Inflammatory macrophage treated with lipopolysaccharide for 4 hours (primary cell): ENCODE measurements around the gene GFOD2.

Experiments
- DNase-seq: peaks from one replicate; pipeline ENCODE4 v3.0.0-alpha.2; 2020

The GFOD2 gene

DNA sequence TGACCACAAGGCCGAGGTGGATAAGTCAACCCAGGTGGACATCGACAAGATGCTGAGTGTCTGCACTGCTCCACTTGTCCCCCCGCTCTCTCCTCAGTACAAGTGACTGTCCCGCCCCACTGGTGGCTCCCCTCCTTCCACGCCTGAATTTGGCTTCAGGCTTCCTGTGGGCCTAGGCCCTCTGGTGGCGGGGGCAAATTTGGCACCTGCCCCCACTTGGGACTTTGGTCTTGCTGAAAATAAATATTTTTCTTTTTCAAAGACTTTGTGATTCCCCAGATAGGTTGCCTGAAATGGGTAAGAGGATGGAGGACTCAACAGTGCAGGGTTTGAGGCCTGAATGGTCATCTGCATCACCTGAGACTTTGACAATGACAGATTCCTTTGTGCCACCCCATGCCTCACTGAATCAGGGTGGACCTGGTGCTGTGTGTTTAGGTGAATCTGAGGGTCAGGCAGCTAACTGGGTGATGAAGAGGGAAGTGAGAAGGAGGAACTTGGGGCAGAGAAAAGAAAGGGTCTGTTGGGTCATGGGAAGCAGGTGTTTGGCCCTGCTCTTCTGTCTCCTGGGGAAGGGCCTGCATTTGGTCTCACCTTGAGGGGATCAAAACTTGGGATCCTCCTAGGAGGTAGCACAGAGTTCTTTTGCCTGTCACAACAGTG, 50.5 kb downstream of the GFOD2 start:
- DNase-seq = no peak

DNA sequence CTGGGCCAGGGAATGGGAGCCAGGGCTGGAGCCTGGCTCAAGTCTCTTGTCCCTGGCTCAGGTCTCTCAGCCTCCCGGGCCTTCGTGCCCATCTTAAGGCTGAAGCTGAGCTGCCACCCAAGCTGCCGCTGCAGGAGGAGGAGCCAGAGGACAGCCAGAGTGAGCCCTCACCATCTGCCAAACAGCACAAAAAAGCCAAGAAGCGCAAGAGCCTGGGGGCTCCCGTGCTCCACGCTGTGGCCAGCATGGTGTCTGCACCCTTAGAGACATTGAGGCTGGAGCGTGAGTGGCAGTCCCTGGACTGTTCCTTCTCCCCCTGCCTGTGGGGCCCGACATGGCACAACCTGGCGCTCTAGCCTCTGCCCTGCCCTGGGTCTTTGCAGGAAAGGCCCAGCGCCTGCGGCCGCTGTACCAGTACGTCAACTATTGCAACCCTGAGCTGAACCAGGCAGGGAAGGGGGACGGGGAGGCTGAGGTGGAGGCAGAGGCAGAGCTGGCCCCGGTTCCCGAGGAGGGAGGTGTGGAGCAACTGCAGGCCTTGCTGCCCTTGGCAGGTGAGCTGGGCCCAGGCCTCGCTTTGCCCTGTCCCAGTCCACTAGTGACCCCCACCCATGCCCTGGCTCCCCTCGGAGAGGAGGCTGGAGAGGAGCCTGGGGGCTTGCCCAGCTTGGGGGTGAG, 51.2 kb downstream of the GFOD2 start:
- DNase-seq = peak; percentile 87

DNA sequence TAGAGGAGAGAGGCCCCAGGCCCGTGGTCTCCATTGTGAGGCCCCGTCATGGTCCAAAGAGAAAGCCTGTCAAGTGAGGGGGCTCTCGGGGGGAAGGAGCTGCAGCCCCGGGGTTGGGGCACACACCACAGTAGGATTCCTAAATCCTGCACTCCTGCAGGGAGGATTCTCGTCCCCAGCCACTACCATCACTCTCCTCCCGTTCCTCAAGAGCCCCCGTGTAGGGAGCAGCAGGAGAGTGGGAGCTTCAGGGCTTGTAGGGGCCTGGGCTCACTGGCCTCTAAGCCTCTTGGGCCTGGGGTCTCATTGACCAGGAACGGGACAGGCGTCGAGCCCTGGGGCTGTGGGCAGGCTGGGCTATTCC, 51.7 kb downstream of the GFOD2 start:
- DNase-seq = no peak

DNA sequence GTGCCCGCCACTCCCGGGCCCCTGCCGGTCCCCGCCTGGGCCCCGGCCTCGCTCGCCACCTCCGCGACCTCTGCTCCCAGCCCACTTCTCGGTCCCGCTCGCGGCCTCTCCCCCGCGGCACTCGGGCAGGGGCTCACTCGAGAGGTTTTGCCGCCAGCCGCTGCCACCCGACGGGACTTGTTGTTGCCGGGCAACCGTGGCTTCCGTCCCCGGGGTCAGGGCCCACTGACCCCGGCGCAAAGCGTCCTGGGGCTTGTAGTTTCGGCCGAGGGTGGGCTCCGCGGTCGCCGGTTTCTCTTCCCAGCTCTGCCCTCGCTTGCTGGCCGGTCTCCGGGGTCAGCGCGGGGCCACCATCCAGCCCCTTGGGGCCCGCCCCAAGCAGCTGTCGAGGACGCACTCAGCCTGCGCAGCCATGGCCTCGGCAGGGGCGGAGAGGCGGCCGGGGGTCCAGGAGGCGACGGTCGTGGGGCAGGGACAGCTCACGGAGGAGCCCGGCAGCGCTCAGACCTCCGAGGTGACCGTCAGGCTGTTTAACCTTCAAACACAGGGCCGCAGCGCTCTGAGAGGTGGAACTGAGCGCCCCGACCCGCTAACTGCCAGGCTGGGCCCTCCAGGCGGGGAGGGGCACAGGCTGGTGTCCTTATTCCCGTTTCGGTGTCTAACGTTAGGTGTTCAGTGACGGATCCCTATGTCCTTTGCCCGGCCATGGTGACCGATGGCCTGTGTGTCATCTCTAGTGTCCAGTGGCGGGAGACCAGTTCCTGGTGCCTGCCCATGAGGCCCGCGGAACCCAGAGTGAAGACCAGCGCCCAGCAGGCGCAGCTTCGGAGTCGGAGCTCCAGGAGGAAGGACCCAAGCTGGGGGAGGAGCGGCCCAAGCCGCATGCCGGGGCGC, 52.3 kb downstream of the GFOD2 start, which contains the start of the genes C16orf86 and ENKD1:
Gene C16orf86, plus strand, starts transcription at position 256 of the 894 bp plus-strand sequence. Its CDS starts 157 bp downstream, at position 413.
Gene ENKD1, minus strand, starts transcription at position 192 of the 894 bp plus-strand sequence. CDS start 308 bp downstream, outside the sequence.
- DNase-seq = peak; percentile 84

DNA sequence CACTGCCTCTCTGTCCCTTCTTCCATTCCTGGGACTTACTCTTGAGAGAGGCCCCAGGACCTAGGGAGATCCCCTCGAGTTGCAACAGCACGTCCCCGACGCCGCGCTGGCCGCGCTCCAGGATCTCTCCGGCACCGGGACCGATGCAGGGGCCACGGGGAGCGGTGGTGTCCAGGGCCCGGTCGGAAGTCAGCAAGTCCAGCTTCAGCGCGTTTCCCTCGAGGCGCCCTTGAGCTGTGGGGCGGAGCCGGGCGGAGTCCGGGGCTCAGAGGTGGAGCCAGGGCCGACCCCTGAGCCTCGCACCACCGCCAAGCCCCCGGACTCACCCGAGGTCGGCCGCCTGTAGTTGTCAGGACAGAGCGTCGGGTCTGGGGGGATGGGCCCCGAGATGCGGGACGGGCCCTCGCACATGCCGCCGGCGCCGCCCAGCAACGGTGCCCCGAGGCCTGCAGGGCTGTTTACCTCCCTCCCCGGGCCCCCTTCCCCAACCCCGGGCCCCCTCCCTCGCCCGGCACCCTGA, 53.0 kb downstream of the GFOD2 start:
- DNase-seq = peak; percentile 27

DNA sequence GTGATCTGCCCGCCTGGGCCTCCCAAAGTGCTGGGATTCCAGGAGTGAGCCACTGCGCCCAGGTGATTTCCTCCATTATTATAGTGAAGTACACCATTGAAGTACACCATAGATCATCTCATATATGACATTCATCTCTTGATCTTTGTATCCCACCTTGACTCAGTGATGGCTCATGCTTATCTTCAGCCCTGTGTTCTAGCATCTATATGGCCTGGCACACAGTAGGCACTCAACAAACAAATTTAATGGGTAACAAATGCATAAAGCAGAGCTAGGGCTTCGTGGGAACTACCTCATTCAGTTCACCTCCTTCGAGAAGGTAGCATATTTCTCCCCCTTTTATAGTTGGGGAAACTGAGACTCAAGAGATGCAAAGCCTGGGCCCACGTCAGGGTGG, 53.5 kb downstream of the GFOD2 start:
- no peak for DNase-seq

DNA sequence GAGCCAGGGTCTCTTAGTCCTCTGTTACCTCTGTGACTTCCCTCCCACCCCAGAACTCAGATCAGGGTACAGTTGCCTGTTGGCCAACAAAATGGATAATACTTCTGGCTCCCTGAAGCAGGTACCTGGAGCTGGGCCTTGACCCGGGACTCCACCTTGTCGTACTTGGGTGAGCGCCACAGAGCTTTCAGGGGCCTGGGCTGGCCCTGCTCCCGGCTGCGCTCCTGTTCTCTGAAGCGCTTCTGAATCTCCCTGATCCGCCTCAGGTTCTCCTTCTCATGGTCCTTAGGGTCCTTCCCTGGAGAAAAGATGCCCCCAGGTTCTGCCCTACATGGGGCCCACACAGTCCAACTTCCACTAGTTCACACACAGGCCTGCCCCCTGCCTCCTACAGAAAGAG, 54.2 kb downstream of the GFOD2 start:
- DNase-seq = no peak

DNA sequence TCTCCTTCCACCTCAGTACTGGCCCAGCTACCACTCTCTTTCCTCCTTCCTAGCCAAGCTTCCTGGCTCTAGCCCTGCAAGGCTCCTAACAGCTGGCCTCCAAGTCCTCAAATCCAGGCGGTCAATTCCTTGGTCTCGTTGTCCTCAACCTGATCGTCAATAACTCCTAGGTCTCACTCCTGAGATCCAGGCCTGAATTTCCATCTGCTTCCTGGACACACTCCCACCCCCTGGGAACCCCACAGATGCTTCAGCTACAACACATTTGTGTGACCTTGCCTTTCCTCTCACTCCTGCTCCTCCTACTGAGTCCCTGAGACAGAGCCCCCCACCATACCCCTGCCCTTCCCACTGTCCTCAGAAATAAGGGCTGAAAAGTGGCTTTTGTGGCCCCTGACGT, 54.9 kb downstream of the GFOD2 start:
- no peak for DNase-seq

DNA sequence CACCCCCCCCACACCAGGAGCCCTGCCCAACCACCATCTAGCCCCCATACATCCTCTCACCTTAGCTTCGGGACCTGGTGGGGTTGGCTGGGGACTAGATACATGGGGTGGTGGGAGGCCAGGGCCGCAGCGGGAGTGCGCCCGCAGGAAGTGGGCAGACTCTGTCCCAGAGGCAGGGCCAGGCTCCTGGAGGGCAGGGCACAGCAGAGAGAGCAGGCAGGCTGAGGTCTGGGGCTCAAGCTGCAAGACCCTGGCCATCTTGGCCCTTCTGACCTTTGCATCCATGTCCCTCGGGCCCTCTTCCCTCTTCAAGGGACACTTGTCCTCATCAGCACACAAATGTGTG, 55.3 kb downstream of the GFOD2 start:
- no peak for DNase-seq

DNA sequence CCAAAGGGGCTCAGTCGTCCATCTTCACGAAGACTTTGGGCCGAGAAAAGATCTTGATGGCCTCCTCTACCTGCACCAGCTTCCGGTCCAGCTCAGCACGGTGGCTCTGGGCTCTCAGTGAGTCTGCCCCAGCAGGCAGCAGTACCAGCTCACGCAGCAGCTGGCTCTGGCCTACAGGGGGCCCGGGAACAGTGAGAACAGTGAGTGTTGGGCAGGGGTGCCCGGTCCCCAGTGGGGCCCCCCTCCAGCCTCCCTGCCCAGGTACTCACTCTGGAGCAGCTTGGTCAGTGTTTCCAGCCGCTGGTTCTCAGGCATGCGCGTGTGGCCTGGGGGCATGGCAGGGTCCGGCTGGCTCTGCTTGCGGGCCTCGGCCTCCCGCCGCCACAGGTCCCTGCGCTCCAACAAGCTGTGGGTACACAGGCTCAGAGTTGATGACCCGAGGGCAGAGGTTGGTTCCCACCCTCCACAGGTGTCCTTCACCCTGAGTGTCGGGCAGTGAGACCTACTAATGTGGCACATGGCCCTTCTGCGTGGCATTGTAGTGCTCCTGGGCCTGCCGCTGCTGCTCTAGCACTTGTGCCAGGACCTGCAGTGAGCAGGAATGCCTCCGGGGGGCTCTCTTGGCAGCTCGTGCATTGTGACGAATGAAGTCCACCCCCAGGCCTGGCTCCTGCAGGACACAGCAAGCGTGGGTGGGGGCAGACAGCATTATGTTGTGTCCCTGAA, 55.8 kb downstream of the GFOD2 start:
- DNase-seq = peak; percentile 47

DNA sequence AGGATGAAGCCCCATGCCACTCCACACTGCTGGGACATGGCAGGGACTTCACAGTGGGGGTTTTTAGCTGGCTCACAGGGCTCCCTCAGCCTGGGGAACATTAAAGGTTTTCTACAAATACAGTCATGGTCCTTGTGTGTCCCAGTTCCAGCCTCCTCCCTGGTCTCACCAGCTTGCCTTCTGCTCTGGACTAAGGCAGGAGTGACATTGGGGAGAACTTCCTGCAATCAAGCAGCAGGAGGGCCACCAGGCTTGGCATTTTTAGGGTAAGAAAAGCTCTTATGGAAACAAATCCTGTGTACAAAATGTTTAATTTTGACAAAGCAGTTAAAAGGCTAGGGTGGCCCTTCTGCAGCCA, 56.5 kb downstream of the GFOD2 start:
- no peak for DNase-seq

DNA sequence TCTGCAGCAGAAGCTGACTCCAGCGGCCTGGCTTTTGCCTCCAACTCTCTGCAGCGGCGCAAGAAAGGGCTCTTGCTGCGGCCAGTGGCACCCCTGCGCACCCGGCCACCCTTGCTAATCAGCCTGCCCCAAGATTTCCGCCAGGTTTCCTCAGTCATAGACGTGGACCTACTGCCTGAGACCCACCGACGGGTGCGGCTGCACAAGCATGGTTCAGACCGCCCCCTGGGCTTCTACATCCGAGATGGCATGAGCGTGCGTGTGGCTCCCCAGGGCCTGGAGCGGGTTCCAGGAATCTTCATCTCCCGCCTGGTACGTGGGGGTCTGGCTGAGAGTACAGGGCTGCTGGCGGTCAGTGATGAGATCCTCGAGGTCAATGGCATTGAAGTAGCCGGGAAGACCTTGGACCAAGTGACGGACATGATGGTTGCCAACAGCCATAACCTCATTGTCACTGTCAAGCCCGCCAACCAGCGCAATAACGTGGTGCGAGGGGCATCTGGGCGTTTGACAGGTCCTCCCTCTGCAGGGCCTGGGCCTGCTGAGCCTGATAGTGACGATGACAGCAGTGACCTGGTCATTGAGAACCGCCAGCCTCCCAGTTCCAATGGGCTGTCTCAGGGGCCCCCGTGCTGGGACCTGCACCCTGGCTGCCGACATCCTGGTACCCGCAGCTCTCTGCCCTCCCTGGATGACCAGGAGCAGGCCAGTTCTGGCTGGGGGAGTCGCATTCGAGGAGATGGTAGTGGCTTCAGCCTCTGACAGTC, 57.0 kb downstream of the GFOD2 start:
- no peak for DNase-seq

DNA sequence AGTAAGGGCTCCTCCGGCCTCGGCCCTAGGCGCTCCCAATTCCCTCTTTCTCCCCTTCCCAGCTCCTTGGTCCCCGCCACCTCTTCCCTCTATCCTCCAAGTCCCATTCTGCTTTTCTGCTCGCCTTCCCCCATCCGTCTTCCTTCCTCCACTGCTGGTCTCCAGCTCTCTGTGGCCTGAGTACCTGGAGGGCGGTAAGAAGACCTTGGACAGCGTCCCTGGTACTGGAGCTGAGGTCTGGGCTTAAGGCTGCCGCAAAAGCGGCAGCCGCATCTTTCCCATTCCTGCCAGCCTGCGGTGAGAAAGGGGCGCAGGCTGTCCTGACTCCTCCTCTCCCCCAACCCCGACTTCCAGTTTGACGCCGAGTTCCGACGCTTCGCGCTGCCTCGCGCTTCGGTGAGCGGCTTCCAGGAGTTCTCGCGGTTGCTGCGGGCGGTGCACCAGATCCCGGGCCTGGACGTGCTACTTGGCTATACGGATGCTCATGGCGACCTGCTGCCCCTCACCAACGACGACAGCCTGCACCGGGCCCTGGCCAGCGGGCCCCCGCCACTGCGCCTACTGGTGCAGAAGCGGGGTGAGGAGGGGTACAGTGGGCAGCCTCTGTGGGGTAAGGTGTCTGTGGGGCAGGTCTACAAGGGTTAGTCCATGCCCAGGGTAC, 57.9 kb downstream of the GFOD2 start:
- DNase-seq = no peak

DNA sequence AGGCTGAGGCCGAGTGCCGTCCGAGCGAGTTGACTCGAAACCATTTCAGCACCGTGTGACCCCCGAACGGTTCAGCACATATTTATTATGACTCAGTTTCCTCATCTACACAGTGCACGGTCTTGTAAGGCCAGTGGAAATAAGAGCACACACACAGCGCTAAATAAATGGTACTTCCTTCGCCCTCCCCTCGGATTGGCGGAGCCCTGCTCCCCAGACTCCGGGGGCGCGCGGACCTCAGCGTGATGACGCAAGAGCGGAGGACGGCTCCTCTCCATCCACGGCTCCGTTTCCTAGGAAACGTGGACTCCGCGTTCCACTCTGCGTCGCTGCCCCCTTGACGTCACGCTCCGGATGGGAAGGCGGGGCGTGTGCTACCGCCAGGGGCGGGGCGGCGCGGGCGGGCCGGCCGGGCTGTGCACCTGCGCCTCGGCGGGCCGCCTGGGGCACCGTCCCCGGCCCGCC, 58.5 kb downstream of the GFOD2 start, which contains the start of gene PARD6A:
Gene PARD6A, plus strand, starts transcription at position 397 of the 465 bp plus-strand sequence. CDS start 79 bp downstream, outside the sequence.
- peak; percentile 94 for DNase-seq

DNA sequence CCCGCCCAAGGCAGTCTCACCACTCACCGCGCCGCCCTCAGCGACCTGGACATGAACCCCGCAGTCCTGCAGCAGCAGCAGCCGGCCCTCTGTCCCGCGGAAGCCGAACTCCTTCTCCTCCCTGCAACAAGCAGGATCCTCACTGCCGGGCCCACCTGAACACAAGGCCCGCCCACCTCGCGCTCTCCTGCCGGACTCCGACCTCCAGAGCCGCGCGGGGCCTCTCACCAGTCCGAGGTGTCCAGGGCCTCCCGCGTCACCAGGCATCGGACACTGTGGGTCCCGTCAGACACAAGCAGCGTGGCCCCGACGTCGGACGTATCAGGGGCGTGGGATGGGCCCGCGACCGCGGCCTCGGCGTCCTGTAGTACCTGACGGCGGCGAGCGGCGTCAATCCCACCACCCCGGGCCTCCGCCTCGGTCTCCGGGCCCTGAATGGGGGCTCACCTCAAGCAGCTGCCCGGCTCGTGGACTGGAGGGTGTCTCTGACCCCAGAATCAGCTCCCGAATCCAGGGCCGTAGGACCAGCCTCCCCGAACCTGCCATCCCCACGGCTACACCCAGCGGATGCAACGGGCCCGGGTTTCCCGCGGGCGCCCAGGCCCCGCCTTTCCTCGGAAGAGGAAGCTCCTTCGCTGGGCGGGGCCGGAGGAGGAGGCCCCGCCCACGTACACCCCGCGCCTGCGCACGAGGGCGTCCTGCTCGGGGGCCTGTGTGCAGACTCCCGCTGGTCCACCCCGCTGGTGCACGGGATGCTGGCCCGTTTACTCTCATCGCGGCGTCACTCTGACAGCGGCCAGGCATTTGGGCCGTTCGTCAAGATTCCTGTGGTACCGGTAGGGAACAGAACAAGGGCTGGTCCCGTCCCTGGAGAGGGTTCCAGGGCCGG, 59.2 kb downstream of the GFOD2 start, which contains the start of gene ACD:
Gene ACD, minus strand, starts transcription at position 586 of the 889 bp plus-strand sequence. Its CDS starts 40 bp downstream, at position 546.
- peak; percentile 95 for DNase-seq

DNA sequence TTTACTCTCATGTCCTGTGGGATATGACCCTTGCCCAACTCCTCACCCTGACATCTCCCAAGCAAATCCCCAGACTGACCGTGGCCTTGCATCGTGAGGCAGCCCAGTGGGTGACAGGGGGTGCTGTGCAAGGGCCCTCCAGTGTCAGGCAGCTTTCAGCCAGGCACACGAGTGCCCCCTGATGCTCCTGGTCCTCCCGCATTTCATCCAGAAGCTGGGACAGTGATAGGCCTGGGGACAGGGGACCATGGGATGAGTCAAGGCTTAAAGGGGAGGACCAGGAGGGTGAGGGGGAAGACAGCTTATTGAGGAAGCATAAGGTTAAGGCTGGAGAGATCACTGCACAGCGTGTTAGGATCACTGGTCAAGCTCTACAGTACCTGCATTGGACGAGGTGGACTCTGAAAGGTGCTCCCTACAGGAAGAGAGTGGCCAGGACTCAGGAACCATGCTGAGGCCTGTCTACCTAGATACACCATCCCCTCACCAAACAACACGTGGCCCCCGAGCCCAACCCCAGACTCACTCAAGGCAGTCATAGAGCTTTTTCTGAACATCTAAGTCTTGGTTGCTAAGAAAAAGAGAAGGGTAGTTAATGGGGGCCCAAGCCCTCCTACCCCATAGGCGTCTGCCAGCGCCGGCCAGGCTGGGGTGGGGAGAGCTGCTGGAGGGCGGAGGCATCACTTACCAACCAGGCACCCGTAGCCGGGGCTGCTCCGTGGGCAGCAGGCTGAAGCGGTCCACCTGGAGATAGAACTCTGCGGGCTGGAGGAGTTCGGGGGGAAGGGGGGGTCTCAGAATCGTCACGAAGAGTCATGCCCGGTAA, 60.1 kb downstream of the GFOD2 start:
- no peak for DNase-seq

DNA sequence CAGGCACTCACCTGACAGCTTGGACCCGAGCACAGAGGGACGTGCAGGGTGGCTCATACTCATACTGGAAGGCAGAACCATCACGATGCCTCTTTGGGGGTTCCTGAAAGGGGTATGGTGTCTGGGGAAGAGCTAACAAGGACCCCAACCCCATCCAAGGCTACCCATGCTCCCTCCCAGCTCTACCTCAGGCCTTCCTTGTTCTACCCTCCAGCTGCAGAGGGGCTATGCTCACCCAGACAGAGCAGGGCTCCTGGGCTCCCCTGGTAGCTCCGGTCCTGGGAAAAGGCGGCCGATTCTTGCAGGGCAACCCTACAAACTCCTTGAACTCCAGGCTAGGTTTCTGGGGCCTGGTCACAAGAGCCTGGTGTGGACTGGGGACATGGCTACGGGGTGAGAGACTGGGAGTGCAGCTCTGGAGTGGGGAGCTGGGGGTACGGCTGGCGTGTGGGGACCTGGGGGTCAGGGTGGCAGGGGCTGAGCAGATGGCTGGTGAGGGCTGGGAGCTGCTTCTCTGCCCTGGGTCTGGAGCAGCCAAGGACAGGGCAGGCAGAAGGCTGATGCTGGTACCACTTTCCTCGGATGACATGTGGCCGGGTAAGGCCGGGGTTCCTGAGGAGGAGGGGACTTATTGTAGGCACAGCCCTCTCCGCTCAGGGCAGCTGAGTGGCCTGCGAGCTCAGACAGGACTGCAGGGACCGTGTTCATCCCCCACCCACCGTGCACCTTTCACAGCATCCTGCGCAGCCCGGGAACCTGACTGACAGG, 61.2 kb downstream of the GFOD2 start:
- no peak for DNase-seq

DNA sequence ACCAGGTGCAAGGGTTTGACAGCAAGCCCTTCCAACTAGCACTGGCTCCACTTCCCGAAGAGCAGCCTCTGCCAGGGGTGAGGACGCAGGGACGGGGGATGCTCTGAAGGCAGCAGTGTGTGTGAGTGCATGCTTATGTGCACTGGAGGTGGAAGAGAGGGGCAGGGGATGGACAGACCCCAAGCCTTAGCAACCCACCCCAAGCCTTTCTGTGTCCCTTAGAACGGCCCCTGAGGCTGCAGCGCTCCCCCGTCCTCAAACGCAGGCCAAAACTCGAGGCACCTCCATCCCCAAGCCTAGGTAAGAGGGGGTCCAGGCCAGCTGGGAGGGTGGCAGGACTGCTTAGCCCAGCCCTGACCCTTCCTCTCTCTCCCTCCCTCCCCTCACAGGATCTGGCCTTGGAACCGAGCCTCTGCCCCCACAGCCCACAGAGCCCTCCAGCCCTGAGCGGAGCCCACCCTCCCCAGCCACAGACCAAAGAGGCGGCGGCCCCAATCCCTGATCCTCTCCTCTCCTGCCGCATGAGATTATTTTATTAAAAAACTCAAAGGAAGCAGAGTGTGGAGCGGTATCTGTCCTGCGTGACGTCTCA, 62.0 kb downstream of the GFOD2 start:
- DNase-seq = no peak
